K562 (cell line): ENCODE data around the gene NAV2.

Experiments used
- EGR1 ChIP-seq: fragments of 450-650 bp; conservative IDR thresholded peaks from 2 replicates; pipeline ENCODE4 v1.6.1; 2017; ENCODE audit warnings: mild to moderate bottlenecking
- ERF ChIP-seq: fragments of 450-650 bp; formaldehyde crosslinking; IDR thresholded peaks from 2 replicates; pipeline ENCODE4 v1.4.0; 2020; ENCODE audit warnings: mild to moderate bottlenecking, mixed read lengths
- EZH2 ChIP-seq: IDR thresholded peaks from 2 replicates; pipeline ENCODE4 v1.6.1; 2012; ENCODE audit warnings: low read depth, mild to moderate bottlenecking, inconsistent platforms, low read length, borderline replicate concordance
- KHSRP ChIP-seq: fragments of 450-650 bp; IDR thresholded peaks from 2 replicates; pipeline ENCODE4 v1.6.1; 2017
- MNT ChIP-seq, 2 experiments: fragments of 450-650 bp; conservative IDR thresholded peaks; 2 replicates each; pipeline ENCODE4 v1.6.1; 2017; ENCODE audit warnings: mild to moderate bottlenecking in 2 of 2, moderate library complexity in 2 of 2
- TSC22D4 ChIP-seq: fragments of 450-650 bp; IDR thresholded peaks from 2 replicates; pipeline ENCODE4 v1.6.1; 2016; ENCODE audit warnings: missing genetic modification characterization, missing biosample characterization, control low read depth
- USF2 ChIP-seq: sonication (generic); formaldehyde crosslinking; IDR thresholded peaks from 2 replicates; pipeline ENCODE4 v1.5.0; 2020; ENCODE audit warnings: missing genetic modification reagents
- ZHX1 ChIP-seq: fragments of 150-350 bp; conservative IDR thresholded peaks from 2 replicates; pipeline ENCODE4 v1.6.1; 2014; ENCODE audit warnings: low read length

GRCh38 chr11:19687392-19687791 is 25.2 kb upstream of the NAV2 start:
- no peak for TF ChIP-seq EZH2
- TF ChIP-seq TSC22D4 (tag), result no peak
- no peak for TF ChIP-seq ZHX1
- TF ChIP-seq EGR1, result no peak
- TF ChIP-seq USF2, result no peak
- no peak for TF ChIP-seq MNT (conservative IDR thresholded peaks at IDR 0.05)
- TF ChIP-seq KHSRP, result no peak
- TF ChIP-seq ERF (CRISPR knock-in tag), result no peak
